ENCODE data around the gene SSTR5.
"Not testable (repeated sequence)": the region's sequence is repeated elsewhere in the genome, so short reads cannot be mapped to it uniquely, and the experiment has no call there.

SSTR5 gene

DNA sequence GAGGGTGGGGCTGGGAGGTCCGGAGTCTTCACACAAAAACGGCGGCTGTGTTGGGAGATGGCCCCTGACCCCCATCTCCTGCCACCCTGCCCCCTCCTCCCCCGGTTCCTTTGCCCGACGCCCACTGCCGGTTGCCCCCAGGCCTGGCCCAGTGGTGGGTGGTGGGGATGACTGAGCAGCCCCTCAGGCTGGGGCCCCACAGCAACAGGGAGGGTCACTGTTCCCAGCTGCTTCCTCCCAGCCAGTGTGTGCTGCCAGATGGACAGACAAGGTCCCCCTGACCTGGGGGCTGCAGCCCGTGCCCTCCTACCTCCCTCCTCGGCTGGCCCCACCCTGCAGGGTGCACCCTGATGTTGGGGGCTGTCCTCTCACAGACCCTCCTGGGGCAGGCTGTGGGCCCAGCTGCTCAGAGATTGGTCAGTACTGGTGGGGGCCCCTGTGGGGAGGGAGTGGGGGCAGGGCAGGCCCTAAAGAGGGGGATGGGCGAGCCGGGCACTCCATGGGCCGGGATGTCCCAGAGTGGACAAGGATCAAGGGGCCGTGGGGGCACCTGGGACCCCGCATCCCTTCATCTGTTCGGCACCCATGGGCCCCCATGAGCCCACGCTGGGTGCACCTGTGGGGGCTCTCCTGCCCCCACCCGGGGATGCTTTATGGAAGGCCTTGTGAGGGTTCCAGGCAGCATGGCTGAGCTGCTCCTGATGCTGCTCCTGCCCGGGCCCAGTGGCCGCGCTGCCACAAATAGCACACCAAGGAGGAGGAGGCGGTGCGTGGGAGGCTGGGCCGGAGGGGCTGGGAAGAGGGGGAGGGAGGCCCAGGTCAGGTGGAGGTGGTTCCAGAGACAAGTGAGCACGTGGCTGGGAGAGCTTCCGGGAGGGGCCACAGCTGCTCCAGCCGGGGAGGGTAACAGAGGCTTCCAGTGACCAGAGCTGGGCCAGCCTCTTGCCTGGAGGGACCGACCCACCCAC lies 18.4 kb downstream of the SSTR5 start:
- DNase-seq (ENCODE audit: low read depth): no peak

DNA sequence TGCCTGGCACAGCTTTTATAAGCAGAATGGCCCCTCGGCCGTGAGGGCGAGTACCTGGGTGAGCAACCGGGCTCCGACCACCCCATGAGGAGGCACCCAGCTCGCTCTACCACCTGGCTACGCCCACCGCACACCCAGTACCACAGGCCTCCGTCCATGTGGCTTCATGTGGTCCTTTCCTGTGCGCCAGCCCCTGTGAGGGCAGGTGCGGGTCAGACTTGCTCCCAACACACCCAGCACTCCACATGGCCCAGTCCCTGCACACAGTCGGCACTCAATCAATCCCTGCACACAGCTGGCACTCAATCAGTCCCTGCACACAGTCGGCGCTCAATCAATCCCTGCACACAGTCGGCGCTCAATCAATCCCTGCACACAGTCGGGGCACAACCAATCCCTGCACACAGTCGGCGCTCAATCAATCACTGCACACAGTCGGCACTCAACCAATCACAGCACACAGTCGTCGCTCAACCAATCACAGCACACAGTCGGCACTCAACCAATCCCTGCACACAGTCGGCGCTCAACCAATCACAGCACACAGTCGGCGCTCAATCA lies 19.5 kb downstream of the SSTR5 start:
- DNase-seq (ENCODE audit: low read depth): no peak

DNA sequence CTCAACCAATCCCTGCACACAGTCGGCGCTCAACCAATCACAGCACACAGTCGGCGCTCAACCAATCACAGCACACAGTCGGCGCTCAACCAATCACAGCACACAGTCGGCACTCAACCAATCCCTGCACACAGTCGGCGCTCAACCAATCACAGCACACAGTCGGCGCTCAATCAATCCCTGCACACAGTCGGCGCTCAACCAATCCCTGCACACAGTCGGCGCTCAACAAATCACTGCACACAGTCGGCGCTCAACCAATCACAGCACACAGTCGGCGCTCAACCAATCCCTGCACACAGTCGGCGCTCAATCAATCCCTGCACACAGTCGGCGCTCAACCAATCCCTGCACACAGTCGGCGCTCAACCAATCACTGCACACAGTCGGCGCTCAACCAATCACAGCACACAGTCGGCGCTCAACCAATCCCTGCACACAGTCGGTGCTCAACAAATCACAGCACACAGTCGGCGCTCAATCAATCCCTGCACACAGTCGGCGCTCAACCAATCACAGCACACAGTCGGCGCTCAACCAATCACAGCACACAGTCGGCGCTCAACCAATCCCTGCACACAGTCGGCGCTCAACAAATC lies 20.2 kb downstream of the SSTR5 start:
- not testable (repeated sequence) for DNase-seq (ENCODE audit: low read depth)

DNA sequence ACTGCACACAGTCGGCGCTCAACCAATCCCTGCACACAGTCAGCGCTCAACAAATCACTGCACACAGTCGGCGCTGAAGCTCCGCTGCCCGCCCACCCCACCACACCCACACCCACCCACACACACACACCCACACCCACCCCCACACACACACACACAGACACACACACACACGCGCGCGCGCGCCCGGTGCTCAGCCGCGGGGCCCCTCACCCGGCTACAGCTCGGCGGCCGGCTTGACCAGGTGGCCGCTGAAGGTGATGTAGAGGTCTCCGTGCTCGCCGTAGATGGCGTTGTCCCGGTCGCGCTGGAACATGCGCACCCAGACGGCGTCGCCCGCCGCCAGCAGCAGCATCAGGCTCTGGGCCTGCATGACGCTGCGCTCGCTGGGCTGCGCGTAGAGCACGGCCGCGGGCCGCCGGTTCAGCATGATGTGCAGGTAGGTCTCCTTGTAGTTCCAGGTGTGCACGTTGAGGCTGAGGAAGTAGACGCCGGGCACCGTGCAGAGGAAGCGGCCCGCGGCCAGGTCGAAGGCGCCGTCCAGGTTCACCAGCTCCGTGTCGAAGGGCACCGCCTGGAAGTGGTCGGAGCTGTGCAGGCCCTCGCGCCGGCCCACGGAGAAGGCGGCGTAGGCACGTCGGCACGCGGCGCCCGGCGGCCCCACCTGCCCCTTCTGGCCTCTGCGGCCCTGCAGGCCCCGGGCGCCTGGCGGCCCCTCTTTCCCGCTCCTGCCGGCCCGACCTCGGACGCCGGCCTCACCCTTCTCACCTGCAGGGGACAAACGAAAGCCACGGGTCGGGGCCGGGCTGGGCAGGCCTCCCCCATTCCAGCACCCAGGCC lies 21.0 kb downstream of the SSTR5 start:
- DNase-seq (ENCODE audit: low read depth): no peak

DNA sequence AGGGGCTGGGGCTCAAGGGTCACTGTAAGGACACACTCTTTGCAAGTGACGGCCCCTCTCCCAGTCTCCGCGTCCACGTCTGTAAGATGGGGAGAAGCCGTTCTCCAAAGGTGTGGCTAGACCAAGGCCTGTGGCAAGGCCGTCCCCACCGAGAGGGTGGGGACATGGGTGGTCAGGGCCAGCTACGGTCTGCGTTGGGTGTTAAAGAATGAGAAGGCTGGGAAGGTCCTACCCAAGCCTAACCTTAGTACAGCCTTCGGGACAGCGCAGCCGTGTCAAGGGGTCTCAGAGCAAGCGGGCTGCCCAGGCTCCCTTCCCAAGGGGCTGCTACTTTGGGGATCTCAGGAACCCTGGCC lies 21.6 kb downstream of the SSTR5 start:
- DNase-seq (ENCODE audit: low read depth): no peak

DNA sequence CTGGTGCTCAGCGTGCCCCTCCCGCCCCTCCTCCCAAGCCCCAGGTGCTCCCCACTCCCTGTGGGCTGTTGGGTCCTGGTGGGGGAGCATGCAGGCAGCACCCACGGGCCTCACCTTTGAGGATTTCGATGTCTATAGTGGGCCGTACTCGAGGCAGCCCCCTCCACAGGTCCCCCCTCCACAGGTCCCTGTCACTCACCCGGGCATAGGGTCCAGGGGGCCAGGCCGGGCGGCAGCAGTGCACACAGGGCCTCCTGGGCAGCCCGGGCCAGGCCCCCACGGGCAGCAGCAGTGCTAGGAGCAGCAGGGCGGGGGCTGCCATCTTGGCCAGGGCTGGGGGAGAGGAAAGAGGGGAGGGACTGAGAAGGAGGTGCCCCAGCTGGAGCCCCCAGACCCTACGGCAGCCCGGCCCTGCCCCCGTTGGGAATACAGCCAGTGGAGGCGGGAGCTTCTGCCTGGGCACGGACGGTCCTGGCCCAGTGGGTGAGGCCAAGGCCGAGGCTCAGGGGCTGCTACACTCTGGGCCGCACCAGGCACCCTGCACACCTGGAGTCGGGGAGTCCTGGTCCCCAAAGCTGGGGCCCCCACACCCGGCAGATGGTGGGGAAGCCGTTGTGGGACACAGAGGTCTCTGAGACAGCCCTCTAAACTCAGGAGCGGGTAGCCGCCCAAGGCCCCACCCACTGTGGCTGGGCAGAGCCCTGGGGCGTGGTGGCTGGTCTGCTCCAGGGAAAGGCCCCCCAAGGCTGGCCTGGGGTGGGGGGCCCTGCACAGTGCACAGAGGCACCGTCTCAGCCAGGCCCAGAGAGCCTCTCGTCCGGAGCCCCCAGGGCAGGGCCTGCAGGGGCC lies 22.3 kb downstream of the SSTR5 start:
- DNase-seq (ENCODE audit: low read depth): no peak

DNA sequence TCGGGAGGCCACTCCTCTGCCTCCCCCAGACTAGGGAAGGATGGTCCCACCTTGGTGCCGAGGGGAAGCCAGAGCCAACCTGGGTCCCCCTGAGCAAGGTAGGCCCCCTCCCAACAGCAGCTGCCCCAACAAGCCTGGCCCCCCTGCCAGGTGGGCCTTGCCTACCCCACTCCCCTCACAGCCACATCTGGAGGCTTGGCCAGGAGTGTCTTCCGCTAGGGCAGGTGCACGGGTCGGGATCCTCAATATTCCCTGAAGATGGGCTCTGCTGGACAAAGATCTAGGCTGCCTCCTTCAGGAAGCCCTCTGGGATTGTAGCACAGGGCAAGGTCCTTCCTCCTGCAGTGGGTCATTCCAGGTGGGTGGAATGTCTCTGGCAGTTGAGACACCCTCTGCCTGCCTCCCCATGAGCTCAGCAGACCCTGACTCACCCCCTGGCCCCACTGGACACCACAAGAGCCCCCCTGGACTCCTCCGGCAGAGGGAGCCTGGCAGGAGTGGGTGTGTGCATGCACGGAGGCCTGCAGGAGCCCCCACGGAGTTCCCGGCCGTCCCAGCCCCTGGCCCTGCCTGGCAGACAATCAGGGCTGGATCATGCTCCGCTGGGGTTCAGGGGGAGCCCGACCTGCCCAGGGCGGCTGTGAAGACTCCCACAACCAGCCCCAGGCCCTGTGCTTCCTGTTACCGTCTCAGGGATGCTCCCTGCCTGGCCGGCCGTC lies 23.1 kb downstream of the SSTR5 start:
- DNase-seq (ENCODE audit: low read depth): no peak

DNA sequence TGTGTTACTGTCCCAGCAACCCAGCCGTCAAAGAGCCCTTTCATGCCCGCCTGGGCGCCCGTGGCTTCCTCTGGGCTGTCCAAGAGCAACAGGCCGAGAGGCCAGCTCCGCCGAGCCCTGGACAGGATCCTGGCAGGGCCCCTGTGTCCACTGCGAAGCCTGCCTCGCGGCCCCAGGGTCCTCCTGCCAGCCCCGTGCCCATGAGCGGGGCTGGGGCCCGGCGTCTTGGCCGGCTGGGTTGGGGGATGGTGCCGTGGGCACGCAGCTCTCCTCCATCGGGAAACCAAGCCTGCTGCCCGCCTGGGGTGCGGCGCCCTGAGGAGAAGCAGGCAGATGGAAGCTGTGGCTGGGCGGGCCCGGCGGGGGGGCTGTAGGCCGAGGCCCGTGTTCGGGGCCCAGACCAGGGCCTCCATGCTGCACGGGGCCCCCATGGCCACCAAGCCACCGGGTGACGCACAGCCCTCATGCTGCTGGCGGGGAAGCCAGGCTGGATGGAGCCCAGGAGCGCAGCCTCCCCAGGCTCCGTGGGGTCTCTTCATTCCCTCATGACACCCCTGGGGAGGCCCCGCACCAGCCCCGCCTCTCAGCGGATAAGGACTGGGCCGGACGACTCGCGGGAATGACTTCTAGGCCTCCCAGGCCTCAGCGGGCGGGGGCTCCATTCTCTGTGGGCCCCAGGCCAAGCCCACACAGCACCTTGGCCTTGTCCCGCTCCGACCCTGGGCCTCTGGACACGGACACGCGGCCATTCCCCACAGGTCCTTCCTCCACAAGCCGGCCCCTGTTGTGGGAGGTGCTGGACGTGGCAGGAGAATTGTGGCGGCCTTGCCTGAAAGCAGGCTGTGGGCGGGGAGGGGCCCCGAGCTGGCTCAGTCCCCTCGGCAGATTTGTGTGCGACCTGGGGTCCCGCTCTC lies 23.9 kb downstream of the SSTR5 start, which contains the start of gene C1QTNF8:
TSS of gene C1QTNF8 (minus strand) at position 76 of the 914 bp plus-strand sequence. CDS start 1,322 bp downstream, outside the sequence.
- DNase-seq (ENCODE audit: low read depth): no peak

DNA sequence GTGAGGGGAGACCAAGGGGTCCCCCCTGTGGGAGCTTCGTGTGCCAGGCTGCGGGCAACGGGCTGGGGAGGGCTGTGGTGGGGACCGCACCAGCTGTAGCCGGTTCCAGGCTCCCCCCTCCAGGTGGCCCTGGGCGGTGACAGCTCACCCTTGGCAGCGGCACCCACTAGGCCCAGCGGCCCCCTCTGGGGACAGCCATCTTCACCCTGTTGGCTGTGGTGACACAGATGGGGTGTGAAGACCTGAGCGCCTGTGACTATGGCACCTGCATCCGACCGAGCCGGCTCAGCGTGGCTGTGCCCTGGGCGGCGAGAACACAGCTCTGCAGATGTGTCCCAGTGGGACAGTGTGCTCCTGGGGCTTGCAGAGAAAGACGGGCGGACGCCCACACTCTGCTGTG lies 24.6 kb downstream of the SSTR5 start:
- no peak for DNase-seq (ENCODE audit: low read depth)

DNA sequence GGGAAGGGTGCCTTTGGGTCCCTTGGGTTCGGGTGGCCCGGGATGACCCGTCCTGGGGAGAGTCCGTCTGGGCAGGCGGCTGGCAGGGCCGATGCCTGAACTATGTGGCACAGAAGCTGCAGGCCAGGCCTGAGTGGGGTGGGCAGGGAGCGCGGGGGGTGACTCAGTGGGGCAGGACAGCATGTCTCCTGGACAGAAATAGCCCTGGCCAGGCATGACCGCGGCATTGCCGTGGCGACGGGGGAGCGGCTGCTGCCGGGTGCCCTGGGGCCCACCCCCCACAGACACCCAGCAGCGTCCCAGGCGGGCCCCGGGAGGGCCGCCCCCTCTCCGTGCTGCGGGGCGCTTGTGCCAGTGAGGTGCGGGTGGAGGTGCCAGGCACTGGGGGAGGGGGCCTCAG lies 25.3 kb downstream of the SSTR5 start:
- no peak for DNase-seq (ENCODE audit: low read depth)

DNA sequence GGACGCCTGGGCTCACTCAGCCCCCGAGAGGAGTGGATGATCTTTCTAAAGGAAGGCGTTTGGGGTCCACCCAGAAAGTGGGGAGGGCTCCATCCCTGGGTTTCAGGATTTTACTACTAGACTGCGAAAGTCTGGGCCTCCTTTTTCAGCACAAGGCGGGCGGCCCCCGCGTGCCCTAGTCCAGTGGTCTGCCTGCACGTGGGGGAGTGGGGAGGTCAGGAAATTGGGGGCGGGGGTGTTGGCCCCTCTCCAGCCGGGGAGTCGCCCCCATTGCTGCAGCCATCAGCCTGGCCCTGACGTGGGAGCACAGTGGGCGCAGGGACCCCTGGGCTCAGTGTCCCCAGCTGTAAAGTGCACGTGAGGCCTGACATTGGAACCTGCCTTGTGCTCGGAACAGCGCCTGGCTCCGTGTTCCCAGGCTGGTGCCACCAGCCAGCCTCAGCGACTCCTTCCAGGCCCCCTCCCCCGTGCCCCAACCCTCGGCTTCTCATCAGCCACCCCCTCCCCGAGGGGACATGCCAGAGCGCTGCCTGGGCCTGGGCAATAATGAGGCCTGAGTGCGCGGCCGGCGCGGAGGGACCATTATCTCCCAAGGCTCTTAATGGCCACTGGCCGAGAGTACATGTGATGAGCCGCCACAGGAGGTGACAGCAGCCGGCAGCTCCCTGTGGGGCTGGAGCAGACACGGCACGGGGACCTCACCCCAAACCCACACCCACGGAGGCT lies 25.9 kb downstream of the SSTR5 start:
- DNase-seq (ENCODE audit: low read depth): no peak

DNA sequence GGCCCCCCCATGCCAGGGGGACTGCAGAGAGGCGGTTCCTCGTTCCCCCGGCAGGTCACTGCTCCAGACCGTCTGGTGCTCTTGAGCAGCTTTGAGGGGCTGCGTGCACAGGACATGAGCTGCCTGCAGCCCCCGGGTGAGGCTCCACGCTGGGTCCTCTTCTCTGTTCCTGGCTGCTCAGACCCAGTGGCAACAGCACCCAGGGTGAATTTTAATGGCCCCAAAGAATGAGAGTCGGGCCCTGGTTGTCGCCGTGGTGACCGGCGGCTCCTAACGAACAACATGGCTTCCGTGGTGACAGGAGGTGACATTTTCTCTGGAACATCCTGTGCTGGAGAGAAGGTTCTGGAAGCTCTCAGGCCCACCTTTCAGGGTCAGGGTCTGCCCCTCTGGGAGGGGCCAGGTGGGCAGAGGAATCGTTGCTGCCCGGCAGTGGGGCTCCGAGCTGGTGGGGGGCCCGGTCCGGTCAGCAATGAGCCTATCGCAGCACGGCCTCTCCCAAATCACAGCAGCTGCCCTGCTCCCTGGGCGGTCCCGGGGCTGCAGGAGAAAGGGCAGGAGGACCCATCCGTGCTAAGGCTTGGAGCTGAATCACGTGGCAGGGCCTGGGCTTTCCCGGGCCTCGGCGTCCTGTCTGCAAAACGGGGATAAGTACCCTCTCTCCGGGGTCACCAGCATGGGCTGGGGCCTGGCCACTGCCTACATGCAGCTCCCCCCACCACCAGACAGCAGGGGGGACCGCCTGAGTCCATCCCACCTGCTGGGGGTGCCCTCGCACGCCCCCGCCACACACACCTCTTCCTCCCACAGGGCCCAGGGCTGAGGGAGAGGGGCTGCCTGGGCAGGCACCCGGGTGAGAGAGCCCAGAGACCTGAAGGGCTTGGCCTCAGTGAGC lies 26.9 kb downstream of the SSTR5 start:
- DNase-seq (ENCODE audit: low read depth): no peak

DNA sequence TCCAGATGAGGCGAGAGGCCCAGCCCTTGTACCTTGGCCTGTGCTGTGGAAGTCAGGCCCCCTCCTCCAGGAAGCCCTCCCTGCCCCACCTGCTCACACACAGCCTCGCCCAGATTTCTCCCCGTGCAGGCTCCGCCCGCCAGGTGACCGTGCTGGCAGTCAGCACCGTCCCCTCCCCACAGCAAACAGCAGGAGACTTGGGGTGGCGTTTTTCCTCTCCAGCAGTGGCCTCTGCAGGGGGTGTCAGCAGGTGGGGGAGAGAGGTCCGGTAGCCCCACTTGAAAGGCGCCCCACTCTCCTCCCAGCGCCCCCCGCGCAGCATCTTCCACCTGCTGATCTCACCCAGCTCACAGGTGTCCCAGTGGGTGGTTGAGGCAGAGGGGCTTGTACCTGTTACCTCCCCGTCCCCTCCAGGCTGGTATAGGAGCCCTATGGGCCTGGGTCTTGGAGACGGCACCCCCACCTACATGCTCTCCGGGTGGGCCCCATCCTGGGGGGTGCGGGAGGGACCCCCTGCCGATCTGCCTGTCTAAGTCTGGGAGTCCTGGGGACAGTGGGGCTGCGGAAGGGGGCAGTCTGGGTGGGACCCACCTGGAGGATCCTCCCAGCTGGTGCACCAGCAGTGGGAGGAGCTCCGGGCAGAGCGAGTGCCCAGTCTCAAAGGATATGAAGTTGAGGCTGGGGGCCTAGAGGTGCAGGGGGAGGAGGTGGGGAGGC lies 27.7 kb downstream of the SSTR5 start:
- DNase-seq (ENCODE audit: low read depth): no peak

DNA sequence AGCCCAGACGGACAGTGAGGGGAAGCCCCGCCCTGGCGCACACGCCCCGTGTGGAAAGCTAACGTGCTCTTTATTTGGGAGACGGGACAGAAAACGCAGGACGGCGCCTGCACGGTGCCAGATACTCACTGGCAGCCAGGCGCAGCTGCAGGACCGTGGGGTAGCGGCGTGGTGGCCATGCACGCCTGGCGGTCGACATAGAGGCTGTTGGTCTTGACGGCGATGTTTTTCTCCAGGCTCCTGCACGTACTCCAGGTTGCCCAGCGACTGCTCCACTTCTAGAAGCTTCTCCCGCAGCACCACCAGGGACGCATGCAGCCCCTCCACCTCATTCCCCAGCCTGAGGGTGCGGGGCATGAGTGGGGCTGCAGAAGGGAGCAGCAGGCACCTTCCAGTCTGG lies 28.6 kb downstream of the SSTR5 start:
- DNase-seq (ENCODE audit: low read depth): no peak

DNA sequence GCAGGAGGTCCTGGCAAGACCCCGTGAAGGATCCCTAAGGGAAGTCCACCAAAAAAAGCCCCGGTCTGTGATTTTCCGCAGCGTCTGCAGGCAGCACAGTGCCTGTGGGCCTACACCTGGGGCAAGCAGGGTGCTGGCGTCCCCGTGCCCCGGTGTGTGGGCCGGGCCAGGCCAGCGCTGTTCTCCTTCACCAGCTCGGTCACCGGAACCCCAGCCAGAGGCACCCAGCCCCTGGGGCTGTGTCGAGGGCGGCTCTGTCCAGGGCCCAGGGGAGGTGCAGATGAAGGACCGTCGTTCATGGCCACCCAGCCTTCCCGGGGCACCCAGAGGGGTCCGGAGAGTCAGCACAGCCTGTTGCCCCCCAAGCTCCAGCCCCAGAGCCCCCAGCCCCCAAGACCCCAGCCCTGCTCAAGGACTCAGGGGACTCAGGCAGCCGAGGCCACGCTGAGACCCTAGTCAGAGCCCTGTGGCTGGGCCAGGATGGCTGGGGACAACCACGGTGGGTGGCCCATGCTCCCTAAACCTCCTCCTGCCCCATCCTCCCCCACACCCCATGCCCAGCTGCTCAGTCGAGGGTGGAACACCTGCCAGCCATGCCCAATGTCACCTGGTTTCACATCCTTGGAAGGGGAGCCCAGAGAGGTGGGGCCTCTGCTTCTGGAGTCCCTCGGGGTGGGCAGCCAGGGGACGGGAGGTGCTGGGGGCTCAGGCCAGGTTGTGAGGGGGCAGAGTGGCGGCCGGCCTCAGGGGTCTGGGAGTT lies 29.2 kb downstream of the SSTR5 start:
- DNase-seq (ENCODE audit: low read depth): no peak

DNA sequence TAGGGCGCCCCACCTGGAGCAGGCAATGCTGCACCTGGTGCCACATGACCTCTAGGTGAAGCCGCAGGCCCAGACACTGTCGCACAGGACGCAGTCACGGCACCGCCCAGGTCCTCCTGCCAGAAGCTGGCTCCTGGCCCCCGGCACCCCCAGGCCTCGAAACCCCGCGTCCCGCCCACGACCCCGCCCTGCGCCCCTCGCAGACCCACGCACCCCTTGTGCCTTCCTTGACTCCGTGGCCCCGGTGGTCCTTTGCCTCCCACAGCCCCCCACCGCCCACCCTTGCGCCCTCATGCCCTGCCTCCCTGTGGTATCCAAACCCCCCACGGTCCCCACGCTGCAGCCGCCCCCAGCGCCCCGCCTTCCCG lies 29.8 kb downstream of the SSTR5 start:
- DNase-seq (ENCODE audit: low read depth): no peak

All from iris pigment epithelial cell (primary cell).